ENCODE measurements around the gene TNP2.
A peak's percentile ranks its signal among the peaks of the same experiment; 100 is the strongest.
"Not testable (repeated sequence)": the region's sequence is repeated elsewhere in the genome, so short reads cannot be mapped to it uniquely, and the experiment has no call there.

Gene TNP2

DNA sequence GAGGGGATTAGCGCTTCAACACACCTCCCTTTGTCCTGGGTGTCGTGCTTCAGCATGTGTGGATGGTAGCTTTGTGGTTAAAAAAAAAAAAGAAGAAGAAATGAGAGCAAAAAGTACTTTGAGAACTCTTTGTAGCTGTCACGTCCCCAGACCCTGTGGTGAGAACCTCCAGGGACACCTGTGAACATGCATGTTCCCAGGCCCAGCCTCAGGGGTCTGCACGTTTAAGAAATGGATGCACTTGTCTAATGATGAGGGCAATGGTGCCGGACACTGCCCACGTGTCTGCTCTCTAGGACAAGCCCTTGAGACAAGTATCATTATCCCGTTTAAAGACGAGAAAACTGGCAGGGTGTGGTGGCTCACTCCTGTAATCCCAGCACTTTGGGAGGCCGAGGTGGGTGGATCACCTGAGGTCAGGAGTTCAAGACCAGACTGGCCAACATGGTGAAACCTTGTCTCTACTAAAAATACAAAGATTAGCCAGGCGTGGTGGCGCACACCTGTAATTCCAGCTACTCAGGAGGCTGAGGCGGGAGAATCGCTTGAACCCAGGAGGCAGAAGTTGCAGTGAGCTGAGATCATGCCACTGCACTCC lies 29.9 kb upstream of the TNP2 start:
- H3K36me3 ChIP-seq (ENCODE audit: control insufficient read depth, insufficient read depth, low read length, severe bottlenecking); H3K9me3 ChIP-seq (ENCODE audit: control insufficient read depth, low read length); H3K27me3 ChIP-seq (replicated peaks; ENCODE audit: control insufficient read depth, insufficient read depth, low read length); H3K9ac ChIP-seq (ENCODE audit: low read length); DNase-seq (ENCODE audit: low read depth); H3K4me3 ChIP-seq (ENCODE audit: low read length): not testable (repeated sequence)
- H3K4me1 ChIP-seq (ENCODE audit: control insufficient read depth, insufficient read depth, low read length): peaks cover 14% of the 10 kb centered on the region

DNA sequence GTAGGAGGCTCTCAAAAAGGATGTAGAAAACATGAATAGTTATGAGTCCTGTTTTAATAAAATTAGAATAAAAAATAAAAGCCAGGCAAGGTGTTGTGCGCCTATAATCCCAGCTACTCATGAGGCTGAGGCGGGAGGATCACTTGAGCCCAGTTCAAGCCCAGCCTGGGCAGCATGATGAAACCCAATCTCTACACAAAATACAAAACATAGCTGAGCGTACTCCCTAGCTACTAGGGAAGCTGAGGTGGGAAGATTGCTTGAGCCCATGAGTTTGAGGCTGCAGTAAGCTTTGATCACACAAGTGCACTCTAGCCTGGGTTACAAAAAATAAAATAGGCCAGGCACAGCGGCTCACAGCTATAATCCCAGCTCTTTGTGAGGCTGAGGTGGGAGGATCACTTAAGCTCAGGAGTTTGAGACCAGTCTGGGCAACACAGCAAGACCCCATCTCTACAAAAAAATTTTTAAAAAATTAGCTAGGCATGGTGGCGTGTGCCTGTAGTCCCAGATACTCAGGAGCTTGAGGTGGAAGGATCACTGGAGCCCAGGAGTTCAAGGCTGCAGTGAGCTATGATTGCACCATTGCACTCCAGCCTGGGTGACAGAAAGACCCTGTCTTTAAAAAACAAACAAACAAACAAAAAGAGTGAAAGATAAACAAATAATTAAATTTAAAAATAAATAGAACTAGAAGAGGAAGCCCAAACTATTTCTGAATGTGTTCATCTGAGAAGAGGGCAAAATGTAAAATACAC lies 29.2 kb upstream of the TNP2 start:
- H3K4me3 ChIP-seq (ENCODE audit: low read length): no peak overlapping the region
- no peaks in the 10 kb centered on the region for H3K36me3 ChIP-seq (ENCODE audit: control insufficient read depth, insufficient read depth, low read length, severe bottlenecking)
- no peaks in the 10 kb centered on the region for H3K9me3 ChIP-seq (ENCODE audit: control insufficient read depth, low read length)
- DNase-seq (ENCODE audit: low read depth): no peak
- H3K9ac ChIP-seq (ENCODE audit: low read length): no peak overlapping the region
- H3K4me1 ChIP-seq (ENCODE audit: control insufficient read depth, insufficient read depth, low read length): peaks cover 14% of the 10 kb centered on the region
- peaks cover 4% of the 10 kb centered on the region for H3K27me3 ChIP-seq (replicated peaks; ENCODE audit: control insufficient read depth, insufficient read depth, low read length)

DNA sequence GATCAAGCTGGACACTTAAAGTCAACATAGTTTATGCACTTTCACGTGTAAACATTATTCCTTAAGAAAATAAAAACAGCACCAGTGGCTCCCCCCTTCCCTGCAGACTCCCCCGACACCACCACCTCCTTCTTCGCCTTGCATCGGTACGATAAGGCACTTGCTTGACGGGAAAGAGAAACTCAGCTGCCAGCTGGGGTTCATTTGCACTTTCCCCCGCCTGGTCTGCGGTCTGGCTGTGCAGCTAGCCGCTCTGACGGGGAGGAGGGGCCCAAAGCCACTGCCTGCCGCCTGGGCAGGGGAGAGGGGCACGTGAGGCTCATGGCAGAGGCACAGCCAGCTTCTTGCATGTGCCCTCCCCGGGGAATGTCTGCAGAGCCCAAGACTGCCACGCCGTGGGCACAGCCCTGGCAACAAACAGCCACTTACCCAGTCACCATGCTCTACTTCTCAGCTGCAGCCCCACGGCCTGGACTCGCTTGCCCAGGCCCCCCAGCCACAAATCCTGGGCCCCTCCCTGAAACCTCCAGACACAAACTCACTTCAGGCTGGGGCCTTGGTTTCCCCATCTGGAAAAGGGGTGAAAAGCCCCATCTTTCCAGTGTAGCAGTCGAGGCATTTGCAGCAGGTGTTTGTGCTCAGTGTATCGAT lies 28.5 kb upstream of the TNP2 start:
- no peaks in the 10 kb centered on the region for H3K36me3 ChIP-seq (ENCODE audit: control insufficient read depth, insufficient read depth, low read length, severe bottlenecking)
- no peak overlapping the region for H3K9ac ChIP-seq (ENCODE audit: low read length)
- no peaks in the 10 kb centered on the region for H3K9me3 ChIP-seq (ENCODE audit: control insufficient read depth, low read length)
- H3K27me3 ChIP-seq (replicated peaks; ENCODE audit: control insufficient read depth, insufficient read depth, low read length): peaks cover 4% of the 10 kb centered on the region
- peak; percentile 82 for DNase-seq (ENCODE audit: low read depth)
- H3K4me1 ChIP-seq (ENCODE audit: control insufficient read depth, insufficient read depth, low read length): peaks cover 14% of the 10 kb centered on the region
- H3K4me3 ChIP-seq (ENCODE audit: low read length): peak overlapping the region; percentile 6

DNA sequence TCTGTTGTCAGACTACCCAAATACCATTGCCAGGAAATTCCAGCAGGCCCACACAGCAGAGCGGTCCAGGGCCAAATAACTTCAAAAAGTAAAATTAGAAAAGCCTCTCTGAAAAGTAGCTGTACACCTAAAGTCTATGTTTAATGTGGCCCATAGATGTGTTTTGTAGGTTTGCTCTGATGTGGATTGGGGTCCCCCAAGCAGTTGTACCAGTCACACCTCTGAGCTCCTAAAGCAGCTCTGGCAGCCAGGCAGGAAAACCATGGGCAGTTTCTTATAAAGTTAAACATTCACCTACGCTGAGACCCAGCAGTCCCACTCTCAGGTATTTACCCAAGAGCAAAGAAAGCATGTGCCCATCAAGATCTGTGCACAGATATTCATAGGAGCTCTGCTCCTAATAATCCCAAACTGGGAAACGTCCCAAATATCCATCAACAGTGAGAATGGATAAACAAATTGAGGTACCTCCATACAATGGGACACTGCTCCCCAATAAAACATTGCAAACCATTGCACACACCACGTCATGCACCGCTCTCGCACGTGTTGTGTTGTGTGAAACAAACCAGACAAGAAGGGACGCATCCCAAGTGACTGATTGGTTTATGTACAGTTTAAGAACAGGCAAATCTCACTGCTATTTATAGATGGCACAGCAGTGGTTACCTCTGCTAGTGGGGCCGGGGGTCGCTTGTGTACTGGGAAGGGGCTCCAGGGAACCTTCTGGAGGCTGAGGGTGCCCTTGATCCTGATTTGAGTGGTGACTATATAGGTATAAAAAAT lies 27.8 kb upstream of the TNP2 start:
- Histone ChIP-seq H3K9me3 (ENCODE audit: control insufficient read depth, low read length) (no peaks in the 10 kb centered on the region), H3K9ac (ENCODE audit: low read length) (no peak overlapping the region), H3K36me3 (ENCODE audit: control insufficient read depth, insufficient read depth, low read length, severe bottlenecking) (no peaks in the 10 kb centered on the region), H3K27me3 (replicated peaks; ENCODE audit: control insufficient read depth, insufficient read depth, low read length) (peaks cover 4% of the 10 kb centered on the region), H3K4me3 (ENCODE audit: low read length) (peak overlapping the region; percentile 6), H3K4me1 (ENCODE audit: control insufficient read depth, insufficient read depth, low read length) (peaks cover 14% of the 10 kb centered on the region)
- DNase-seq (ENCODE audit: low read depth): no peak

DNA sequence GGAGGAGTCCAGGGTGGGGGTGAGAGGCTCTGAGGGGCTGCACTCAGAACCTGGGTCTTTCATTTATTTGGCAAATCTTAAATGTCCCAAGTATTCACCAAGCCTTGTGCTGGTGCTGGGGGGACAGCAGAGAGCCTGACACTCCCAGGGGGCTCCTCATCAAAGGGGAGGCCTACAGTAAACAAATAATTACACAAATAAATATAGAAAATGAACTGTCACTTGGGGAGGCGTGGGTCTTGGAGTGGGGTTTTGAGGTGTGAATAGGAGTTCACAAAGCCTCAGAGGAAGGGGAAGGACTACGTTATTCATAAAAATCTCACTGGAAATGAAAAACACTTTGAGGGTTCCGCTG lies 27.2 kb upstream of the TNP2 start:
- Histone ChIP-seq H3K4me1 (ENCODE audit: control insufficient read depth, insufficient read depth, low read length) (peaks cover 14% of the 10 kb centered on the region), H3K36me3 (ENCODE audit: control insufficient read depth, insufficient read depth, low read length, severe bottlenecking) (no peaks in the 10 kb centered on the region), H3K9ac (ENCODE audit: low read length) (no peak overlapping the region), H3K27me3 (replicated peaks; ENCODE audit: control insufficient read depth, insufficient read depth, low read length) (peaks cover 8% of the 10 kb centered on the region), H3K4me3 (ENCODE audit: low read length) (no peak overlapping the region), H3K9me3 (ENCODE audit: control insufficient read depth, low read length) (no peaks in the 10 kb centered on the region)
- no peak for DNase-seq (ENCODE audit: low read depth)

DNA sequence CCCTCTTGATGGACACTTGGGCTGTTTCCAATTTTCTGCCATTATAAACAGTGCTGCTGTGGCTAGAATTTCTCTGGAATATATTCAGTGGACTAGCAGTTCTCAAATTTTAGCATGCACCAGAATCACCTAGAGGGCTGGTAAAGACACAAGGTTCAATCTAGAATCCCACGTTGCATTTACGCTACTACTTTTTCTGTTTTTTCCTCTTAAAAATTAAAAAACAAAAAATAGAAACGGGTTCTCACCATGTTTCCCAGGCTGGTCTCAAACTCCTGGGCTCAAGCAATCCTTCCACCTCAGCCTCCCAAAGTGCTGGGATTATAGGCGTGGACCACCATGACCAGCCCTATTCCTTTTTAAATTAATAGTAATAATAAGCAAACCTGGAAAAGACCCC lies 26.5 kb upstream of the TNP2 start:
- Histone ChIP-seq H3K4me3 (ENCODE audit: low read length) (no peak overlapping the region), H3K27me3 (replicated peaks; ENCODE audit: control insufficient read depth, insufficient read depth, low read length) (peaks cover 14% of the 10 kb centered on the region), H3K9me3 (ENCODE audit: control insufficient read depth, low read length) (no peaks in the 10 kb centered on the region), H3K36me3 (ENCODE audit: control insufficient read depth, insufficient read depth, low read length, severe bottlenecking) (no peaks in the 10 kb centered on the region), H3K4me1 (ENCODE audit: control insufficient read depth, insufficient read depth, low read length) (peaks cover 14% of the 10 kb centered on the region), H3K9ac (ENCODE audit: low read length) (no peak overlapping the region)
- DNase-seq (ENCODE audit: low read depth): no peak

DNA sequence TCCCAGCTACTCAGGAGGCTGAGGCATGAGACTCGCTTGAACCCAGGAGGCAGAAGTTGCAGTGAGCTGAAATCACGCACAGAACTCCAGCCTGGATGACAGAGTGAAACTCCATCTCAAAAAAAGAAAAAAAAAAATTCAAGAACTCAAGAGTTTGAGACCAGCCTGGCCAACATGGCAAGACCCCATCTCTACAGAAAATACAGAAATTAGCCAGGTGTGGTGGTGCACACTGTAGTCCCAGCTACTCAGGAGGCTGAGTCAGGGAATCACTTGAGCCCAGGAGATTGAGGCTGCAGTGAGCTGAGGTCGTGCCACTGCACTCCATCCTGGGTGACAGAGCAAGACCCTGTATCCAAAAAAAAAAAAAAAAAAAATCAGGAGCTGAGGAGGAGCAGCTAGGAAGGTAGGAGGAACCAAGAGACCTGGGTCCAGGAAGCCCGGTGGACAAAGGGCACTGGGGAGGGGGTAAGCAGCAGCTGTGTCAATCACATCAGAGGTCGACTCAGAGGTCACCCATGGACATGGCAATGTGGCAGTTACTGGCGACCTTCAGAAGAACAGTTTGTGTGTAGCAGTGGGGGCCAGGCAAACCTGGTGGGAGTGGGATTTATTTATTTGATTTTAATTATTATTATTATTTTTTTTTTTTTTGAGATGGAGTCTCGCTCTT lies 23.1 kb upstream of the TNP2 start:
- Histone ChIP-seq H3K27me3 (replicated peaks; ENCODE audit: control insufficient read depth, insufficient read depth, low read length) (peaks cover 21% of the 10 kb centered on the region), H3K9me3 (ENCODE audit: control insufficient read depth, low read length) (peaks cover 3% of the 10 kb centered on the region), H3K36me3 (ENCODE audit: control insufficient read depth, insufficient read depth, low read length, severe bottlenecking) (no peaks in the 10 kb centered on the region), H3K9ac (ENCODE audit: low read length) (no peak overlapping the region), H3K4me3 (ENCODE audit: low read length) (no peak overlapping the region), H3K4me1 (ENCODE audit: control insufficient read depth, insufficient read depth, low read length) (peaks cover 3% of the 10 kb centered on the region)
- DNase-seq (ENCODE audit: low read depth): no peak

DNA sequence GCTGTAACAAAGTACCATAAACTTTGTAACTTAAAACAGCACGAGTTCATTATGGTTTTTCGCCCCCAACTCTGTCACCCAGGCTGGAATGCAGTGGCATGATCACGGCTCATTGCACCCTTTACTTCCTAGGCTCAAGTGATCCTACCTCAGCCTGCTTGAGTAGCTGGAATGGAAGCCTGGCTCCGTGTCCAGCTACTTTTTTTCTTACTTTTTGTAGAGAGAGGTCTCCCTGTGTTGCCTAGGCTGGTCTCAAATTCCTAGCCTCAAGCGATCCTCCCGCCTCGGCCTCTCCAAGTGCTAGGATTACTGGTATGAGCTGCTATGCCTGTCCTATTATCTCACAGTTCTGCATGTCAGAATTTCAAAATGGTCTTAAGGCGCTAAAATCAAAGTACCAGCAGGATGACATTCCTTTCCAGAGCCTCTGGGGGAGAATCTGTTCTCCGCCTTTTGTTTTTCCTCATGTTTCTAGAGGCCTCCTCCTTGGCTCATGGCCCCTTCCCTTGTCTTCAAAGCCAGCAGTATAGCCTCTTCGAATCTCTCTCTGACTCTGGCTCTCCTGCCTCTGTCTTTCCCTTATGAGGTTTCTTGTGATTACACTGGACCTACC lies 22.1 kb upstream of the TNP2 start:
- no peaks in the 10 kb centered on the region for H3K36me3 ChIP-seq (ENCODE audit: control insufficient read depth, insufficient read depth, low read length, severe bottlenecking)
- no peak overlapping the region for H3K4me3 ChIP-seq (ENCODE audit: low read length)
- peaks cover 21% of the 10 kb centered on the region for H3K27me3 ChIP-seq (replicated peaks; ENCODE audit: control insufficient read depth, insufficient read depth, low read length)
- H3K9me3 ChIP-seq (ENCODE audit: control insufficient read depth, low read length): peaks cover 3% of the 10 kb centered on the region
- H3K9ac ChIP-seq (ENCODE audit: low read length): no peak overlapping the region
- DNase-seq (ENCODE audit: low read depth): no peak
- no peaks in the 10 kb centered on the region for H3K4me1 ChIP-seq (ENCODE audit: control insufficient read depth, insufficient read depth, low read length)

DNA sequence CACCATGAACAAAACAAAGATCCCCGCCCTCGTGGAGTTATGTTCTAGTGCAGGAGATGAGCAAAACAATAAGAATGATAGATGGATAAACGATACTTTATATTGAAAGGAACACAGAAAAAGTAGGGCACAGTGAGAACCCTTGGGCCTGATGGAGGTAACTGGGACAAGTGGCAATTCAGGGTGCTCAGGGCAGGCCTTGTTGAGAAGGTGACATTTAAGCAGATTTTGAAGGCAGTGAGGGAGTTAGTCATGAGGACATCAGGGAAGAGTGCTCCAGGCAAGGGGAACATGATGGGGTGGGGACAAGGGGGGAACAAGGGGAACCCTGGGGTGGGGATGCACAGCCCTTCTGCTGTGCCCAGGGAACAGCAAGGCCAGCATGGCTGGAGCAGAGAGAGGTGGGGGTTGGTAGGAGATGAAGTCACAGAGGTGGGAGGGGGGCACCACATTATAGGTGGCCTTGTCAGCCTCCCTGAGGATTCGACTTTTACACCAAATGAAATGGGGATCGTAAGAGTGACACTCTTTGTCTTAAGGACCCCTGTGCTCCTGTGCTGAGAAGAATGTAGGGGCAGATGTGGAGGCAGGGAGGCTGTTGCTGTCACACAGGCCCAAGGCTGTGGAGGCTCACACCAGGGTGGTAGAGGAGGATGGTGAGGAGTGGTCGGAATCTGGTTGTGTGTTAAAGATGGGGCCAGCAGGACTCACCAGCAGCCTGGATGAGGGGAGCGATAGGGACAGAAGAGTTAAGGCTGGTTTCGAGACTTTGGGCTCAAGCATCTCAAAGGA lies 21.2 kb upstream of the TNP2 start:
- Histone ChIP-seq H3K27me3 (replicated peaks; ENCODE audit: control insufficient read depth, insufficient read depth, low read length) (peaks cover 29% of the 10 kb centered on the region), H3K9me3 (ENCODE audit: control insufficient read depth, low read length) (peaks cover 3% of the 10 kb centered on the region), H3K36me3 (ENCODE audit: control insufficient read depth, insufficient read depth, low read length, severe bottlenecking) (no peaks in the 10 kb centered on the region), H3K4me1 (ENCODE audit: control insufficient read depth, insufficient read depth, low read length) (no peaks in the 10 kb centered on the region), H3K9ac (ENCODE audit: low read length) (no peak overlapping the region), H3K4me3 (ENCODE audit: low read length) (no peak overlapping the region)
- no peak for DNase-seq (ENCODE audit: low read depth)

DNA sequence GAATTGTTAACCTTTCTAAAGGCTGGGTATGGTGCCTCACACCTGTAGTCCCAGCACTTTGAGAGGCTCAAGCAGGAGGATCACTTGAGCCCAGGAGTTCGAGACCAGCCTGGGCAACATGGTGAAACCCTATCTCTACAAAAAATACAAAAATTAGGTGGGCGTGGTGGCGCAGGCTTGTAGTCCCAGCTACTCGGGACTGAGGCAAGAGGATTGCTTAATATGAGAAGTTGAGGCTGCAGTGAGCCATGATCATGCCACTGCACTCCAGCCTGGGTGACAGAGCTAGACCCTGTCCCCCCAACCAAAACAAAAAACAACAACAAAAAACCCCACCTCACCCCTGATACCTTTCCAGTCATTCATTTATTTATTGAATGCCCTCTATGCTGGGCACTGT lies 20.6 kb upstream of the TNP2 start:
- not testable (repeated sequence) for H3K36me3 ChIP-seq (ENCODE audit: control insufficient read depth, insufficient read depth, low read length, severe bottlenecking); H3K4me3 ChIP-seq (ENCODE audit: low read length); DNase-seq (ENCODE audit: low read depth); H3K9ac ChIP-seq (ENCODE audit: low read length); H3K4me1 ChIP-seq (ENCODE audit: control insufficient read depth, insufficient read depth, low read length); H3K9me3 ChIP-seq (ENCODE audit: control insufficient read depth, low read length)
- H3K27me3 ChIP-seq (replicated peaks; ENCODE audit: control insufficient read depth, insufficient read depth, low read length): peaks cover 35% of the 10 kb centered on the region
